ENCODE data around the gene ZNF444. TPM values are rescaled to one million over a fixed set of nuclear protein-coding genes. Genes with fewer than 3 reads are reported as not detected.
"Not testable (repeated sequence)": the region's sequence is repeated elsewhere in the genome, so short reads cannot be mapped to it uniquely, and the experiment has no call there.

ZNF444 gene
- total RNA-seq, 1 experiment from 2014 or later: 35.4 TPM

- DNase-seq (ENCODE audit: low read depth): no peak
Measured at GRCh38 chr19:56144831-56145230, 3.7 kb downstream of the ZNF444 start.

- DNase-seq (ENCODE audit: low read depth): no peak
Measured at GRCh38 chr19:56145698-56146097, 4.6 kb downstream of the ZNF444 start.

- no peak for DNase-seq (ENCODE audit: low read depth)
Measured at GRCh38 chr19:56146904-56147303, 5.8 kb downstream of the ZNF444 start.

- no peak for DNase-seq (ENCODE audit: low read depth)
Measured at GRCh38 chr19:56147307-56147706, 6.2 kb downstream of the ZNF444 start.

DNA sequence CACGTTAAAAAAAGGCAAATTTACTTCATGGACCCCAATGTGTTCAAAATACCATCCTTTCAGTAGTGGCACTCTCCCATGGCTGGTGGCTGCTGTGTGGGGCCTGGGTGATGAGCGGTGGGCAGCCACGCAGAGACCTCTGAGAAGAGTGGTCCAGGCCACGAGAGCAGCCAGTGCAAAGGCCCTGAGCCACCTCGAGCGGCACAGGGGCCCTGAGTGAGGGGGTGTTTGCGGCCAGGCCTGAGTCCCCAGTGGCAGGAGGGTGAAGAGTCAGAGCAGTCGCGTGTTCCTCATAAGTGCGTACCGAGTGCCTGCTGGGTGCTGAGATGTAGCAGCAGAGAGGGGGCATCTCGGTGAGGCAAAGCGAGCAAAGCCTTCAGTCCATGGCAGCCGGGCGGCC is 7.0 kb downstream of the ZNF444 start:
- no peak for DNase-seq (ENCODE audit: low read depth)

GRCh38 chr19:56148955-56149655 is 8.0 kb downstream of the ZNF444 start:
- not testable (repeated sequence) for DNase-seq (ENCODE audit: low read depth)

- no peak for DNase-seq (ENCODE audit: low read depth)
Measured at GRCh38 chr19:56149656-56150038, 8.6 kb downstream of the ZNF444 start.

- no peak for DNase-seq (ENCODE audit: low read depth)
Measured at GRCh38 chr19:56150358-56150757, 9.3 kb downstream of the ZNF444 start.

GRCh38 chr19:56152644-56153043 is 11.6 kb downstream of the ZNF444 start:
- no peak for DNase-seq (ENCODE audit: low read depth)

DNA sequence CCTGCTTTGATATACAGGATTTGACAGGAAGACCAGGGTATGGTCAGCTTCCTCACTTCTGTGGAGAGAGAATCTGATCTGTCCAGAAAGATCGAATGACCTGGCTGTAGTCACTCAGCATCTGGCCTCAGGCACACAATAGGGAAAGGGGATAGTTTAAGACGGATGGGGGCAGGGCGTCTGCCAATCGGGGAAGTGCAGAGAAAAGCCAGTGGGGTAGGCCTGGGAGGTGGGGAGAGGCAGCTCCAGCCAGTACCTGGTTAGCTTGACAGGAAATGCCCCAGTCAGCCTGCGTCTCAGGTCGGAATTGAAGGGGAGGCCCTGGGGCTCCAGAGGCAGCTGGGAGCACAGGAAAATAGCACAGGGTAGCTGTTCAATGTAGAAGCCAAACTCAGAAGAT is 12.4 kb downstream of the ZNF444 start:
- DNase-seq (ENCODE audit: low read depth): no peak

DNA sequence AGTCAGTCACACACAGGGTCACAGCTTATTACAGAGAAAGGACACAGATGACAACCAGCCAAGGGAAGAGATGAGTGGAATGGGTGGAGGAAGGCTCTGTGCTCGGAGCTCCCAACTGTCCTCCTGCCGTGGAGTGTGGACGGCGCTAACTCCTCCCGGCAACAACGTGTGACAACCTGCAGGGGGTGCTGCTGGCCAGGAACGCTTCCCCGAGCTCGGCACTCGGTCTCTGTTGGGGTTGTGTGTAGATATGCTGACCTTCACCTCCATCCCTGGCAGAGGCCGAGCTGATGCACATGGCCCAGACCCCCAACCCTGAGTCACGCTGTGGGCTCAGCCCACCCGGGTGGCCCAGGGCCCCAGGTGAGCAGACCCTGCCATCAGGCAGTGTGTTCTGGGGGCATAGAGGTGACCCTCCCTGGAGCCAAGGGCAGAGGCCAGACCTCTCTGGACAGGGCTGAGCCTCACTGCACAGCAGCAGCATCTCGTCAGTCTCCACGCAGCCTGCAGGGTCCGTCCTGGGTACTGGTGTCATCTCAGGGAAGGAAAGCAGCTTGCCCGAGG is 14.1 kb downstream of the ZNF444 start:
- DNase-seq (ENCODE audit: low read depth): no peak

DNA sequence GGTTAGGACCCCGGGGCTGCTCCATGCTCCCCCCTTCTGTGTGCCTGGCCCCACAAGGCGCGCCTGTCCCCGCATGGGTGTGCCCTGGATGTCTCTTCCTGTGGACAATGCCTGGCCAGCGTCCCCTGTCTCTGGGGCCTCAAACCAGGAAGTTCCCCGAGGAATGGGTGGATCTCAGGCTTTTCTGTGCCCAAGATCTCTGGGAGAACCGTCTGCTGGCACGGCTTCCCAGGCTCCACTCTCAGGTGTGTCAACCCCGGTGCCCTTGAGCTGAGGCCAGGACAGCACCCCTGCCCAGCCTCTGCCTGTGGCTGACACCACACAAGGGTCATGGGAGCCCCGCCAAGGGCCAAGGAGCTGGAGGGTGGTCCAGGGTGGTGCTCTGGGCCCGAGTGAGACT is 15.7 kb downstream of the ZNF444 start:
- DNase-seq (ENCODE audit: low read depth): no peak

- no peak for DNase-seq (ENCODE audit: low read depth)
Measured at GRCh38 chr19:56158170-56158757, 17.2 kb downstream of the ZNF444 start.

- no peak for DNase-seq (ENCODE audit: low read depth)
Measured at GRCh38 chr19:56159009-56159559, 18.0 kb downstream of the ZNF444 start.

- no peak for DNase-seq (ENCODE audit: low read depth)
Measured at GRCh38 chr19:56159622-56160271, 18.7 kb downstream of the ZNF444 start.

DNA sequence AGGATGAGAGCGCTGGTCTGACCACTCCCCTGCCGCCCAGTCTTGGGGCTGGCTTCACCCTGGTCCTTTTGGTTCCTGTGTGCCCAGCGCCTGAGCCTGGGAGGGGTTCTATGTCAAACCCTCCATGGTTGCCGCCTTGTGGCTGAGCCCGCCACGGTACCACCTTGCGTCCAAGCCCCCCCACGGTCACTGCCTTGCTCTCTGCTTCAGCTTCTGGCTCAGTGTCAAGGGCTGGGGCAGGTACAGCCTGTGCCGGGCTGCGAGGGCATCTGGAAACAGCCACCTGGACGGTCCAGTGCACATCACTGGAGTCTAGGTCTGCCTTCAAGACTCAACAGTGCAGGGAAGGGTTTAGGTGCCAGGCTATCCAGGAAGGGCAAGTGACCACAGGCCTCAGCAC is 20.4 kb downstream of the ZNF444 start:
- DNase-seq (ENCODE audit: low read depth): no peak

DNA sequence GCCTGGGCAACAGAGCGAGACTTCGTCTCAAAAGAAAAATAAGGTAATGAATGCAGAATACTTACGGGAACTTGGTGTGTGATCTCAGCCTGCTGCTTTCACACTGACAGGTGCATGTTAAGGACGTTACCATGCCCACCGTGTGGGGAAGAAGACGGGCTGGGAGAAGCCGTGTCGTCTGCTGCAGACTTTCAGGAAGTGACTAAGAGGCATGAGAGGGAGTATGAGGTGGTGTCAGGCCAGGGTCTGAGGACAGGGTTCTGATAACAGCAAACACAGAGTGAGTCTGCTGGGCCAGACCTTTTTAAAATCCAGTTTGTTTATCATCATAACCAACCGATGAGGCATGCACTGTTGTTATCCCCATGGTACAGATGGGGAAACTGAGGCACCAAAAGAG is 21.2 kb downstream of the ZNF444 start:
- DNase-seq (ENCODE audit: low read depth): peak; percentile 11

DNA sequence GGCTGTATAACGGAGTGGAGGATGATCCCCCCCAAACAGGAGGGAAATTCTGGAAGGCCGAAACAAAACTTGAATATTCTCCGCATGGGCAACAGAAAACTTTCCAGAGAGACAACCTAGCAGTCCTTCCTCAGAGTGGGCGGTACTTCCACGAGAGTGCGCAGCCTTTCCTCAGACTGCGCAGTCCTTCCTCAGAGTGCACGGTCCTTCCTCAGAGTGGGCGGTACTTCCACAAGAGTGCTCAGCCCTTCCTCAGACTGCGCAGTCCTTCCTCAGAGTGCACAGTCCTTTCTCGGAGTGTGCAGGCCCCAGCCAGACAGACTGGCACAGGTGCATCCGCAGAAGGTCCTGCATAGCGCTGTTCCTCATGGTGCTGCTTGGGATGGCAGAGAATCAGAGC is 22.0 kb downstream of the ZNF444 start:
- DNase-seq (ENCODE audit: low read depth): no peak

DNA sequence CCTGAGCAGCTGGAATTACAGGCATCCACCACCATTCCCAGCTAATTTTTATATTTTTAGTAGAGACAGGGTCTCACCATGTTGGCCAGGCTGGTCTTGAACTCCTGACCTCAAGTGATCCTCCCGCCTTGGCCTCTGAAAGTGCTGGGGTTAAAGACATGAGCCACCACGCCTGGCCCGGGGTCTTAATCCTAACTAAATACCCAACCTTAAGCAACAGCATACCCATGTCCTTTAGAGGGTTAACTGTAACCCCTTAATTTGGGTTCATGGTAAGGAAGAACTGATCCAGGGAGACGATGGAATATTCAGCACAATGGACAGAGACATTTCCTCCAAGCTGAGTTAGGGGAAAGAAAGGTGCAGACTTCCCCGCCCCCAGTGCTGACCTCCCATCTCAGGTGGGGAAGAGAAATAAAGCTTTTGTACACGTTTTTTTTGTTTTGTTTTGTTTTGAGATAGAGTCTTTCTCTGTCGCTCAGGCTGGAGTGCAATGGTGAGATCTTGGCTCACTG is 26.0 kb downstream of the ZNF444 start:
- DNase-seq (ENCODE audit: low read depth): no peak

GRCh38 chr19:56170261-56170660 is 29.2 kb downstream of the ZNF444 start:
- peak; percentile 16 for DNase-seq (ENCODE audit: low read depth)

GRCh38 chr19:56174086-56174485 is 33.0 kb downstream of the ZNF444 start:
- DNase-seq (ENCODE audit: low read depth): no peak

DNA sequence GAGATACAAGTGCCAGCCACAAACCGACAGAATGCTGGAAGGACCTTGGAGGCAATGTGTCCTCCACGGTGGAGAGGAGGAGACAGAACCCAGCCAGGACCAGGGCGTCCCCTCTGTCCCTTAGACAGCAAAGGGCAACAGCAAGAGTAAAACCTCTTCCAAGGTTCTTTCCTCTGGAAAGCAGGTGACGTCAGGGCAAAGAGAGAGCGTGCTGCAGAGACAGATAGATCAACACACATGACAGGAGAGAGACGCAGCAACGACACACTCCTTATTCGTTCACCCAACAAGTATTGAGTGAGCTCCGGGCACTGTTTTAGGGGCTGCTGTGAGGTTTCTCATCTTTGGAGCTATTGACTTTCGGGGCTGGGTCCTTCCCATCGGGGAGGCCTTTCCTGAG is 33.5 kb downstream of the ZNF444 start:
- no peak for DNase-seq (ENCODE audit: low read depth)

All from LHCN-M2 (cell line).